Heart right ventricle (tissue), 16 donors: ENCODE measurements around the gene TMEM185A. TPM values are rescaled to one million over a fixed set of nuclear protein-coding genes. Genes with fewer than 3 reads are reported as not detected.
"Not testable (repeated sequence)": the region's sequence is repeated elsewhere in the genome, so short reads cannot be mapped to it uniquely, and the experiment has no call there.

Experiments used
- ATAC-seq, 8 donors: fragments of 200-7000 bp; cut with Tn5 transposase; one replicate each; pipeline ENCODE4 v1.9.1; 2020; ENCODE audit warnings: mild to moderate bottlenecking in 8 of 8, moderate library complexity in 8 of 8, moderate number of reproducible peaks in 1 of 8
- DNase-seq, 2 donors: peaks; one replicate each; pipeline ENCODE4 v3.0.0-alpha.2; 2020
- H3K27ac ChIP-seq, 10 donors: fragments of 200-600 bp; sonication (generic) in 2 of 10; one replicate each; pipeline versions ENCODE4 v1.5.0 to v1.8.0; 2020 to 2022; ENCODE audit warnings: mild to moderate bottlenecking in 3 of 10
- H3K27me3 ChIP-seq, 7 donors: fragments of 200-600 bp; one replicate each; pipeline ENCODE4 v1.8.0; 2021 to 2022; ENCODE audit warnings: mild to moderate bottlenecking in 2 of 7
- H3K36me3 ChIP-seq, 9 donors: fragments of 200-600 bp; sonication (generic) in 1 of 9; one replicate each; pipeline versions ENCODE4 v1.5.0 to v1.8.0; 2020 to 2022; ENCODE audit warnings: mild to moderate bottlenecking in 2 of 9
- H3K4me1 ChIP-seq, 9 donors: fragments of 200-600 bp; sonication (generic) in 1 of 9; one replicate each; pipeline versions ENCODE4 v1.5.0 to v1.8.0; 2020 to 2022; ENCODE audit warnings: mild to moderate bottlenecking in 4 of 9
- H3K4me3 ChIP-seq, 10 donors: fragments of 200-600 bp; sonication (generic) in 2 of 10; one replicate each; pipeline versions ENCODE4 v1.5.0 to v1.8.0; 2020 to 2022; ENCODE audit warnings: mild to moderate bottlenecking in 7 of 10, moderate library complexity in 2 of 10
- H3K9me3 ChIP-seq, 11 donors: fragments of 200-600 bp in 10 of 11; sonication (generic) in 2 of 11; one replicate each; pipeline versions ENCODE4 v1.5.0 to v1.8.0; 2013 to 2022; ENCODE audit warnings: mild to moderate bottlenecking in 2 of 11, control low read depth in 1 of 11, moderate library complexity in 1 of 11
- CTCF ChIP-seq, 9 donors: fragments of 200-600 bp; sonication (generic) in 2 of 9; IDR thresholded peaks; one replicate each; pipeline versions ENCODE4 v1.5.0 to v1.8.0; 2021 to 2022; ENCODE audit warnings: antibody characterized with exemption in 9 of 9, mild to moderate bottlenecking in 5 of 9, moderate library complexity in 1 of 9
- WGBS, 2 donors: extraction: QIAGEN DNeasy Blood & Tissue Kit; methylation state at CpG; one replicate each; pipeline ENCODE4 v1.1.7; 2013; ENCODE audit warnings: inconsistent platforms in 1 of 2; 5-methylcytosine and 5-hydroxymethylcytosine counted together
- intact Hi-C, 10 donors: fragments of 100-400 bp; cut with DNase I; formaldehyde crosslinking; loops; one replicate each; pipeline versions ENCODE4 v1.11.1 to v1.14.2; 2022
- polyA plus RNA-seq, 2 donors: library from polyadenylated mRNA; stranded (reverse); fragments of 200-250 nt; gene quantifications; one replicate each; pipeline ENCODE4 v1.2.3, GENCODE V29; 2013
- total RNA-seq, 10 donors: library from RNA; stranded (reverse); fragmentation: NEBNext Ultra II Directional in 3 of 10; extraction: Animal tissue kit (Norgen Biotek cat#: 25700) in 3 of 10; gene quantifications; one replicate each; pipeline versions ENCODE4 v1.2.1 to v1.2.4, GENCODE V29; 2021 to 2023
- donor health status: Arrhythmogenic right ventricular cardiomyopathy.
- donor health status: ischemic (EF 13 %, LVEDD 7.1; RV severe dilation, severe dysfunction).
- donor health status: healthy with polysubstance abuse.
- donor health status: DM: no; HTN: yes; CAD: no.
- donor health status: DM: no; HTN: no; CAD: no.
- donor health status: ischemic (EF 25% LVEDD 6.9; RV normal size, moderate dysfunction).
- donor health status: ischemic (EF 25% LVEDD 5.7; RV mildly dilated, moderate dysfunction).
- donor health status: healthy.
- donor health status: DM: yes; HTN: yes; CAD: no.
- donor health status: Ischemic cardiomyopathy.
- donor health status: ischemic (EF 35%, LVEDD 5.7; RV mildly dilated, moderate dysfunction).
- donor health status: nonischemic (EF 11% LVEDD 7.7; RV severe dilation, severe dysfunction).
- donor health status: DM: yes; HTN: yes; CAD: no.
- donor health status: PGD.
- donor health status: ischemic (EF 29% LVEDD 5.4; RV normal size, mild dysfunction).
- donor health status: nonischemic (EF 23%, LVEDD 6.1; RV moderate dilation, normal function).

The TMEM185A gene
- total and polyA plus RNA-seq, 12 donors: 12.7 to 42.8 (median 33.1) TPM

- Histone ChIP-seq H3K27ac (no peak overlapping the region), H3K36me3 (no peaks in the 10 kb centered on the region), H3K4me3 (no peak overlapping the region), H3K4me1 (peaks cover 0 to 57% (median 14%) of the 10 kb centered on the region in 9 donors), H3K9me3 (no peaks in the 10 kb centered on the region), H3K27me3 (peaks cover 0 to 11% (median 0%) of the 10 kb centered on the region in 7 donors)
- no peak for TF ChIP-seq CTCF (IDR thresholded peaks at IDR 0.05)
- intact Hi-C loops: no loop called here
- ATAC-seq (no peak), DNase-seq (no peak)
- WGBS, 2 donors: 96 to 100% methylated on average over 2 of the region's 2 CpGs
Observed at GRCh38 chrX:149628768-149629167, 2.8 kb downstream of the TMEM185A start.

GRCh38 chrX:149628280-149628679, 3.3 kb downstream of the TMEM185A start:
- ATAC-seq: no peak
- 92 to 100% methylated on average over 3 of the region's 3 CpGs for WGBS, 2 donors
- peaks cover 0 to 11% (median 0%) of the 10 kb centered on the region in 7 donors for H3K27me3 ChIP-seq
- no peaks in the 10 kb centered on the region for H3K9me3 ChIP-seq
- no peaks in the 10 kb centered on the region for H3K36me3 ChIP-seq
- intact Hi-C loops: no loop called here
- H3K4me1 ChIP-seq: peaks cover 0 to 62% (median 14%) of the 10 kb centered on the region in 9 donors
- H3K27ac ChIP-seq: no peak overlapping the region
- H3K4me3 ChIP-seq: no peak overlapping the region
- no peak for TF ChIP-seq CTCF (IDR thresholded peaks at IDR 0.05)
- no peak for DNase-seq

GRCh38 chrX:149626829-149627228, 4.8 kb downstream of the TMEM185A start:
- Histone ChIP-seq H3K27ac (peak overlapping the region in 1 of 10 donors; percentile 7), H3K4me1 (peaks cover 0 to 58% (median 14%) of the 10 kb centered on the region in 9 donors)
- H3K27me3 ChIP-seq, H3K4me3 ChIP-seq, H3K36me3 ChIP-seq, H3K9me3 ChIP-seq, intact Hi-C loops, ATAC-seq, DNase-seq: not testable (repeated sequence)
- 30 to 38% methylated on average over 8 of the region's 8 CpGs for WGBS, 2 donors

- H3K27ac ChIP-seq, H3K9me3 ChIP-seq, H3K27me3 ChIP-seq, intact Hi-C loops, ATAC-seq, H3K4me3 ChIP-seq, H3K36me3 ChIP-seq, DNase-seq: not testable (repeated sequence)
- H3K4me1 ChIP-seq: peaks cover 0 to 19% (median 0%) of the 10 kb centered on the region in 9 donors
- no CpG with 5 or more reads among the region's 1 CpG for WGBS, 2 donors
Observed at GRCh38 chrX:149619662-149620061, 11.9 kb downstream of the TMEM185A start.

GRCh38 chrX:149618871-149619270, 12.7 kb downstream of the TMEM185A start:
- Histone ChIP-seq H3K9me3 (no peaks in the 10 kb centered on the region), H3K27me3 (no peaks in the 10 kb centered on the region), H3K4me1 (peaks cover 0 to 12% (median 0%) of the 10 kb centered on the region in 9 donors), H3K27ac (no peak overlapping the region), H3K36me3 (no peaks in the 10 kb centered on the region), H3K4me3 (no peak overlapping the region)
- 78 to 88% methylated on average over 3 of the region's 3 CpGs for WGBS, 2 donors
- TF ChIP-seq CTCF (IDR thresholded peaks at IDR 0.05): no peak
- intact Hi-C loops: no loop called here
- ATAC-seq (no peak), DNase-seq (no peak)
